GM23248 (cell line): ENCODE data around the gene TLE5. TPM values are rescaled to one million over a fixed set of nuclear protein-coding genes. Genes with fewer than 3 reads are reported as not detected.

Source experiments
- DNase-seq: peaks from one replicate; pipeline ENCODE4 v3.0.0-alpha.2; 2015
- H2AFZ ChIP-seq: fragments of 200-600 bp; sonication (generic); 2 replicates; pipeline ENCODE4 v1.6.1; 2016; ENCODE audit warnings: antibody characterized with exemption
- H3F3A ChIP-seq: fragments of 200-600 bp; sonication (generic); 2 replicates; pipeline ENCODE4 v1.6.1; 2016; ENCODE audit warnings: mild to moderate bottlenecking, antibody characterized with exemption, mixed run types; ENCODE audit not compliant: insufficient read depth
- H3K27ac ChIP-seq: fragments of 200-600 bp; sonication (generic); 2 replicates; pipeline ENCODE4 v1.5.1; 2016; ENCODE audit warnings: mild to moderate bottlenecking
- H3K27me3 ChIP-seq: fragments of 200-600 bp; sonication (generic); replicated peaks from 2 replicates; pipeline ENCODE4 v1.6.1; 2016; ENCODE audit warnings: mild to moderate bottlenecking; ENCODE audit not compliant: insufficient read depth
- H3K36me3 ChIP-seq: fragments of 200-600 bp; sonication (generic); 2 replicates; pipeline ENCODE4 v1.6.1; 2016; ENCODE audit warnings: low read depth, mild to moderate bottlenecking
- H3K4me1 ChIP-seq: fragments of 200-600 bp; sonication (generic); 2 replicates; pipeline ENCODE4 v1.6.1; 2016; ENCODE audit warnings: mild to moderate bottlenecking; ENCODE audit not compliant: insufficient read depth
- H3K4me2 ChIP-seq: fragments of 200-600 bp; sonication (generic); one replicate; pipeline ENCODE4 v1.6.1; 2016; ENCODE audit warnings: mild to moderate bottlenecking; ENCODE audit not compliant: unreplicated experiment
- H3K4me3 ChIP-seq: fragments of 200-600 bp; sonication (generic); 2 replicates; pipeline ENCODE4 v1.5.1; 2016; ENCODE audit warnings: mild to moderate bottlenecking
- H3K79me2 ChIP-seq: fragments of 200-600 bp; sonication (generic); 2 replicates; pipeline ENCODE4 v1.6.1; 2016; ENCODE audit warnings: mild to moderate bottlenecking; ENCODE audit not compliant: insufficient read depth
- H3K9ac ChIP-seq: fragments of 200-600 bp; sonication (generic); 2 replicates; pipeline ENCODE4 v1.6.1; 2016; ENCODE audit warnings: mild to moderate bottlenecking
- H3K9me2 ChIP-seq: fragments of 200-600 bp; sonication (generic); 2 replicates; pipeline ENCODE4 v1.6.1; 2016; ENCODE audit warnings: mixed run types, mild to moderate bottlenecking, moderate library complexity; ENCODE audit not compliant: insufficient read depth
- H3K9me3 ChIP-seq: fragments of 200-600 bp; sonication (generic); one replicate; pipeline ENCODE4 v1.6.1; 2017; ENCODE audit warnings: low read depth
- H4K20me1 ChIP-seq: fragments of 200-600 bp; sonication (generic); 2 replicates; pipeline ENCODE4 v1.6.0; 2016; ENCODE audit not compliant: insufficient read depth
- EZH2 ChIP-seq: fragments of 200-600 bp; sonication (generic); IDR thresholded peaks from 2 replicates; pipeline ENCODE4 v1.6.1; 2018; ENCODE audit warnings: antibody characterized with exemption, mild to moderate bottlenecking; ENCODE audit not compliant: insufficient read depth, poor library complexity, severe bottlenecking
- EZH2phosphoT487 ChIP-seq: fragments of 200-600 bp; sonication (generic); IDR thresholded peaks from 2 replicates; pipeline ENCODE4 v1.6.1; 2018; ENCODE audit warnings: antibody characterized with exemption, moderate library complexity, mild to moderate bottlenecking, low read depth; ENCODE audit not compliant: insufficient read depth
- WGBS, 2 experiments: methylation state at CpG; one replicate each; pipeline ENCODE4 v1.1.6; 2015 to 2017; ENCODE audit warnings: low lambda C conversion rate in 2 of 2, low coverage in 1 of 2; ENCODE audit errors: missing lambda C conversion rate in 2 of 2; 5-methylcytosine and 5-hydroxymethylcytosine counted together
- in situ Hi-C: fragments of 300-500 bp; cut with MboI; formaldehyde crosslinking; loops from 2 replicates; pipeline ENCODE4 v1.15.0; 2020
- polyA plus RNA-seq: library from polyadenylated mRNA; unstranded; fragments of >200 nt; fragmentation: Nextera tagmentation; extraction: Ambion mirVana; gene quantifications from 2 replicates; pipeline ENCODE4 v1.2.1, GENCODE V29; 2016
- total RNA-seq: library from RNA; depleted of rRNA; stranded (reverse); fragments of >200 nt; shearing (Covaris generic); gene quantifications from 2 replicates; pipeline ENCODE4 v1.2.3, GENCODE V29; 2014

The TLE5 gene
- total and polyA plus RNA-seq, 2 experiments from 2014 or later = 133 to 337 TPM

GRCh38 chr19:3055741-3056416, 6.4 kb downstream of the TLE5 start:
- Histone ChIP-seq H3K4me2 (no peak overlapping the region), H3K27ac (no peak overlapping the region), H3K9me2 (no peaks in the 10 kb centered on the region), H2AFZ (no peak overlapping the region), H3K27me3 (no peaks in the 10 kb centered on the region), H3K79me2 (peaks cover 31% of the 10 kb centered on the region), H3K9ac (no peak overlapping the region), H3F3A (0 out of 2 replicates have a peak, but pooled peaks cover 12% of the 10 kb centered on the region), H3K4me3 (no peak overlapping the region), H3K36me3 (0 out of 2 replicates have a peak, but pooled peaks cover 22% of the 10 kb centered on the region), H3K4me1 (no peaks in the 10 kb centered on the region), H3K9me3 (no peaks in the 10 kb centered on the region), H4K20me1 (0 out of 2 replicates have a peak, but pooled peaks cover 4% of the 10 kb centered on the region)
- 75 to 86% methylated on average over 14 to 31 of the region's 31 CpGs for WGBS, 2 experiments
- in situ Hi-C loops = no loop called here
- TF ChIP-seq EZH2phosphoT487 (no peak), EZH2 (no peak)
- DNase-seq = no peak

GRCh38 chr19:3054972-3055740, 7.1 kb downstream of the TLE5 start:
- Histone ChIP-seq H3F3A (0 out of 2 replicates have a peak, but pooled peaks cover 12% of the 10 kb centered on the region), H3K4me3 (no peak overlapping the region), H3K9ac (no peak overlapping the region), H3K4me1 (no peaks in the 10 kb centered on the region), H3K79me2 (peaks cover 24% of the 10 kb centered on the region; the same call in 1 of the 2 replicates), H3K4me2 (no peak overlapping the region), H3K27me3 (no peaks in the 10 kb centered on the region), H2AFZ (no peak overlapping the region), H3K36me3 (0 out of 2 replicates have a peak, but pooled peaks cover 22% of the 10 kb centered on the region), H3K9me2 (no peaks in the 10 kb centered on the region), H3K9me3 (no peaks in the 10 kb centered on the region), H4K20me1 (0 out of 2 replicates have a peak, but pooled peaks cover 4% of the 10 kb centered on the region), H3K27ac (no peak overlapping the region)
- DNase-seq = no peak
- in situ Hi-C loops = no loop called here
- TF ChIP-seq EZH2phosphoT487 (no peak), EZH2 (no peak)
- WGBS, 2 experiments = 88% methylated on average over 20 of the region's 20 CpGs

- Histone ChIP-seq H3K36me3 (0 out of 2 replicates have a peak, but pooled peaks cover 16% of the 10 kb centered on the region), H3K27ac (no peak overlapping the region)
- TF ChIP-seq EZH2phosphoT487 (no peak), EZH2 (no peak)
Observed at GRCh38 chr19:3054265-3054971, 7.9 kb downstream of the TLE5 start.

GRCh38 chr19:3053780-3054179, 8.5 kb downstream of the TLE5 start:
- H3K27me3 ChIP-seq = no peaks in the 10 kb centered on the region
- in situ Hi-C loops = no loop called here
- H3K27ac ChIP-seq = no peak overlapping the region
- H3K4me1 ChIP-seq = no peaks in the 10 kb centered on the region
- 0 out of 2 replicates have a peak, but pooled peaks cover 11% of the 10 kb centered on the region for H3K79me2 ChIP-seq
- WGBS, 2 experiments = 83 to 92% methylated on average over 14 to 21 of the region's 21 CpGs
- TF ChIP-seq EZH2phosphoT487 (no peak), EZH2 (no peak)
- H2AFZ ChIP-seq = no peak overlapping the region
- H3K9me2 ChIP-seq = no peaks in the 10 kb centered on the region
- H3K9ac ChIP-seq = no peak overlapping the region
- H3K4me2 ChIP-seq = no peak overlapping the region
- 0 out of 2 replicates have a peak, but pooled peaks cover 4% of the 10 kb centered on the region for H4K20me1 ChIP-seq
- DNase-seq = no peak
- H3K9me3 ChIP-seq = no peaks in the 10 kb centered on the region
- H3K36me3 ChIP-seq = 0 out of 2 replicates have a peak, but pooled peaks cover 9% of the 10 kb centered on the region
- 0 out of 2 replicates have a peak, but pooled peaks cover 12% of the 10 kb centered on the region for H3F3A ChIP-seq
- H3K4me3 ChIP-seq = no peak overlapping the region

More at GRCh38 chr19:3054265-3054971, 7.9 kb downstream of the TLE5 start:
- Histone ChIP-seq H3K27me3 (no peaks in the 10 kb centered on the region), H4K20me1 (0 out of 2 replicates have a peak, but pooled peaks cover 4% of the 10 kb centered on the region), H3K4me2 (no peak overlapping the region), H3K4me3 (no peak overlapping the region), H3K9me3 (no peaks in the 10 kb centered on the region), H2AFZ (no peak overlapping the region), H3K9me2 (no peaks in the 10 kb centered on the region), H3K79me2 (0 out of 2 replicates have a peak, but pooled peaks cover 17% of the 10 kb centered on the region), H3K9ac (no peak overlapping the region), H3K4me1 (no peaks in the 10 kb centered on the region), H3F3A (0 out of 2 replicates have a peak, but pooled peaks cover 12% of the 10 kb centered on the region)
- DNase-seq = no peak
- in situ Hi-C loops = no loop called here
- WGBS, 2 experiments = 56 to 59% methylated on average over 4 of the region's 4 CpGs
